Liver (tissue), 9 donors: ENCODE data around the gene GNG4. TPM values are rescaled to one million over a fixed set of nuclear protein-coding genes. Genes with fewer than 3 reads are reported as not detected.

Source experiments
- DNase-seq: peaks from one replicate; pipeline ENCODE4 v3.0.0-alpha.2; 2017; ENCODE audit warnings: low spot score
- H3K27ac ChIP-seq, 2 donors: one replicate each; pipeline ENCODE4 v1.7.0; 2013; ENCODE audit warnings: inconsistent platforms in 2 of 2, low read length in 2 of 2, control low read depth in 1 of 2, low read depth in 1 of 2, mild to moderate bottlenecking in 1 of 2
- H3K27me3 ChIP-seq, 4 donors: one replicate each; pipeline versions ENCODE4 v1.6.1 to v1.7.0; 2013; ENCODE audit warnings: low read length in 3 of 4, inconsistent platforms in 1 of 4, mild to moderate bottlenecking in 1 of 4, moderate library complexity in 1 of 4; ENCODE audit not compliant: control insufficient read depth in 4 of 4, insufficient read depth in 4 of 4
- H3K36me3 ChIP-seq, 4 donors: one replicate each; pipeline versions ENCODE4 v1.6.1 to v1.7.0; 2013; ENCODE audit warnings: low read length in 3 of 4, mild to moderate bottlenecking in 3 of 4, low read depth in 1 of 4, moderate library complexity in 1 of 4; ENCODE audit not compliant: control insufficient read depth in 4 of 4, insufficient read depth in 3 of 4
- H3K4me1 ChIP-seq, 4 donors: one replicate each; pipeline versions ENCODE4 v1.6.1 to v1.7.0; 2013; ENCODE audit warnings: low read length in 3 of 4, mild to moderate bottlenecking in 3 of 4, moderate library complexity in 1 of 4; ENCODE audit not compliant: control insufficient read depth in 4 of 4, insufficient read depth in 4 of 4
- H3K4me3 ChIP-seq, 3 donors: one replicate each; pipeline versions ENCODE4 v1.6.1 to v1.7.0; 2013; ENCODE audit warnings: low read length in 3 of 3, control low read depth in 1 of 3, low read depth in 1 of 3, mild to moderate bottlenecking in 1 of 3
- H3K9ac ChIP-seq, 2 donors: one replicate each; pipeline ENCODE4 v1.7.0; 2013; ENCODE audit warnings: low read length in 2 of 2, mild to moderate bottlenecking in 2 of 2, moderate library complexity in 2 of 2, control low read depth in 1 of 2, low read depth in 1 of 2
- H3K9me3 ChIP-seq, 4 donors: one replicate each; pipeline versions ENCODE4 v1.6.1 to v1.7.0; 2013; ENCODE audit warnings: low read length in 3 of 4; ENCODE audit not compliant: control insufficient read depth in 4 of 4
- ATF3 ChIP-seq: IDR thresholded peaks from 2 replicates; pipeline ENCODE4 v1.6.1; 2016; ENCODE audit warnings: antibody characterized with exemption
- CTCF ChIP-seq: fragments of 150-350 bp; IDR thresholded peaks from 2 replicates; pipeline ENCODE4 v1.5.1; 2017; ENCODE audit warnings: improper control_type of control experiment, low read depth, low read length; ENCODE audit not compliant: missing input control
- EGR1 ChIP-seq, 2 donors: IDR thresholded peaks; 2 replicates each; pipeline ENCODE4 v1.6.1; 2016 to 2018; ENCODE audit warnings: antibody characterized with exemption in 2 of 2, low read depth in 2 of 2
- FOXA1 ChIP-seq: IDR thresholded peaks from 2 replicates; pipeline ENCODE4 v1.6.1; 2016; ENCODE audit warnings: antibody characterized with exemption
- FOXA2 ChIP-seq: IDR thresholded peaks from 2 replicates; pipeline ENCODE4 v1.6.1; 2016; ENCODE audit warnings: antibody characterized with exemption
- GABPA ChIP-seq, 2 donors: IDR thresholded peaks in 1 of 2; conservative IDR thresholded peaks in 1 of 2; 2 replicates each; pipeline ENCODE4 v1.6.1; 2016; ENCODE audit warnings: antibody characterized with exemption in 2 of 2, mild to moderate bottlenecking in 1 of 2, moderate library complexity in 1 of 2
- HNF4A ChIP-seq, 2 donors: conservative IDR thresholded peaks; 2 replicates each; pipeline ENCODE4 v1.6.1; 2016; ENCODE audit warnings: antibody characterized with exemption in 2 of 2, mild to moderate bottlenecking in 2 of 2
- HNF4G ChIP-seq: IDR thresholded peaks from 2 replicates; pipeline ENCODE4 v1.6.1; 2016; ENCODE audit warnings: antibody characterized with exemption
- JUND ChIP-seq, 2 donors: IDR thresholded peaks; 2 replicates each; pipeline ENCODE4 v1.6.1; 2016; ENCODE audit warnings: antibody characterized with exemption in 2 of 2
- MAX ChIP-seq: IDR thresholded peaks from 2 replicates; pipeline ENCODE4 v1.6.1; 2016; ENCODE audit warnings: antibody characterized with exemption
- NR2F2 ChIP-seq: IDR thresholded peaks from 2 replicates; pipeline ENCODE4 v1.6.1; 2016; ENCODE audit warnings: antibody characterized with exemption
- RAD21 ChIP-seq, 2 donors: IDR thresholded peaks; 2 replicates each; pipeline ENCODE4 v1.6.1; 2016; ENCODE audit warnings: antibody characterized with exemption in 2 of 2, mild to moderate bottlenecking in 2 of 2
- REST ChIP-seq: IDR thresholded peaks from 2 replicates; pipeline ENCODE4 v1.6.1; 2016; ENCODE audit warnings: antibody characterized with exemption, mild to moderate bottlenecking
- RXRA ChIP-seq, 2 donors: IDR thresholded peaks; 2 replicates each; pipeline ENCODE4 v1.6.1; 2017 to 2018; ENCODE audit warnings: antibody characterized with exemption in 2 of 2, mild to moderate bottlenecking in 1 of 2
- SP1 ChIP-seq: IDR thresholded peaks from 2 replicates; pipeline ENCODE4 v1.6.1; 2018; ENCODE audit warnings: antibody characterized with exemption, mild to moderate bottlenecking
- TAF1 ChIP-seq: conservative IDR thresholded peaks from 2 replicates; pipeline ENCODE4 v1.6.1; 2016; ENCODE audit warnings: antibody characterized with exemption, mild to moderate bottlenecking
- YY1 ChIP-seq: IDR thresholded peaks from 2 replicates; pipeline ENCODE4 v1.6.1; 2016; ENCODE audit warnings: antibody characterized with exemption, mild to moderate bottlenecking
- ZBTB33 ChIP-seq: IDR thresholded peaks from 2 replicates; pipeline ENCODE4 v1.6.1; 2016; ENCODE audit warnings: antibody characterized with exemption
- WGBS: extraction: QIAGEN DNeasy Blood & Tissue Kit; methylation state at CpG from one replicate; pipeline ENCODE4 v1.1.7; 2013; 5-methylcytosine and 5-hydroxymethylcytosine counted together
- polyA plus RNA-seq, 2 donors: library from polyadenylated mRNA; stranded (reverse) in 1 of 2; unstranded in 1 of 2; fragments of 200-250 nt in 1 of 2; fragments of >200 nt in 1 of 2; fragmentation: Nextera tagmentation in 1 of 2; extraction: Ambion mirVana in 1 of 2; gene quantifications; one replicate each; pipeline versions ENCODE4 v1.2.1 to v1.2.3, GENCODE V29; 2013 to 2015
- total RNA-seq, 2 donors: library from RNA; depleted of rRNA; stranded (reverse); fragments of >200 nt; gene quantifications; one replicate each; pipeline ENCODE4 v1.2.3, GENCODE V29; 2014
- donor health status: healthy.
- donor health status: healthy.
- donor health status: healthy.
- donor health status: healthy.
- donor health status: healthy.

The GNG4 gene
- total and polyA plus RNA-seq, 4 donors = 0.65 TPM; not detected in 3

- Histone ChIP-seq H3K36me3 (peaks cover 0 to 32% (median 30%) of the 10 kb centered on the region in 4 donors), H3K9ac (no peak overlapping the region), H3K9me3 (peaks cover 0 to 8% (median 2%) of the 10 kb centered on the region in 4 donors), H3K4me3 (no peak overlapping the region), H3K4me1 (no peaks in the 10 kb centered on the region), H3K27me3 (no peaks in the 10 kb centered on the region), H3K27ac (no peak overlapping the region)
- no peak for DNase-seq
- 91% methylated on average over 3 of the region's 3 CpGs for WGBS
- TF ChIP-seq RAD21 (IDR thresholded peaks at IDR 0.05) (no peak), TAF1 (no peak), FOXA2 (no peak), HNF4A (conservative IDR thresholded peaks at IDR 0.05) (no peak)
These were observed 30.1 kb upstream of the GNG4 start for GRCh38 chr1:235679644-235680043.

GRCh38 chr1:235679005-235679404 lies 29.4 kb upstream of the GNG4 start:
- no peak for DNase-seq
- WGBS = 89% methylated on average over 2 of the region's 2 CpGs

GRCh38 chr1:235675152-235675890 lies 25.7 kb upstream of the GNG4 start:
- Histone ChIP-seq H3K36me3 (peaks cover 0 to 64% (median 38%) of the 10 kb centered on the region in 4 donors), H3K9me3 (peaks cover 4 to 29% (median 10%) of the 10 kb centered on the region in 4 donors), H3K27ac (no peak overlapping the region), H3K27me3 (no peaks in the 10 kb centered on the region), H3K4me3 (no peak overlapping the region), H3K4me1 (no peaks in the 10 kb centered on the region), H3K9ac (no peak overlapping the region)
- TF ChIP-seq ATF3 = no peak
- TF ChIP-seq HNF4G = no peak
- no peak for TF ChIP-seq SP1
- TF ChIP-seq NR2F2 = no peak
- no peak for TF ChIP-seq ZBTB33
- TF ChIP-seq JUND (IDR thresholded peaks at IDR 0.05) = no peak
- no peak for TF ChIP-seq MAX
- TF ChIP-seq CTCF = no peak
- TF ChIP-seq REST = no peak
- no peak for TF ChIP-seq FOXA1
- TF ChIP-seq RXRA (IDR thresholded peaks at IDR 0.05) = no peak
- TF ChIP-seq FOXA2 = no peak
- TF ChIP-seq YY1 = no peak
- TF ChIP-seq GABPA (IDR thresholded peaks at IDR 0.05 in 1 of 2, conservative IDR thresholded peaks at IDR 0.05 in 1 of 2) = no peak
- no peak for TF ChIP-seq TAF1
- TF ChIP-seq RAD21 (IDR thresholded peaks at IDR 0.05) = no peak
- no peak for TF ChIP-seq EGR1 (IDR thresholded peaks at IDR 0.05; ENCODE audit: low read depth in 2 of 2)
- no peak for TF ChIP-seq HNF4A (conservative IDR thresholded peaks at IDR 0.05)
- whole genome bisulfite sequencing = 98% methylated on average over 10 of the region's 10 CpGs
- no peak for DNase-seq

More at GRCh38 chr1:235679005-235679404, 29.4 kb upstream of the GNG4 start:
- peaks cover 0 to 38% (median 29%) of the 10 kb centered on the region in 4 donors for H3K36me3 ChIP-seq
- H3K27ac ChIP-seq = no peak overlapping the region
- no peaks in the 10 kb centered on the region for H3K4me1 ChIP-seq
- H3K27me3 ChIP-seq = no peaks in the 10 kb centered on the region
- TF ChIP-seq MAX = no peak
- H3K9me3 ChIP-seq = peaks cover 0 to 9% (median 2%) of the 10 kb centered on the region in 4 donors
- no peak overlapping the region for H3K9ac ChIP-seq
- no peak overlapping the region for H3K4me3 ChIP-seq
